NCI-H460 (cell line): ENCODE results near the gene S100A1. TPM values are rescaled to one million over a fixed set of nuclear protein-coding genes. Genes with fewer than 3 reads are reported as not detected.

Experiments used
- DNase-seq: peaks from one replicate; pipeline ENCODE4 v3.0.0-alpha.2; 2016; ENCODE audit warnings: low read depth; ENCODE audit errors: extremely low read depth
- total RNA-seq: library from RNA; depleted of rRNA; stranded (reverse); fragments of >200 nt; shearing (Covaris generic); gene quantifications from 2 replicates; pipeline ENCODE4 v1.2.3, GENCODE V29; 2014

Gene S100A1
- total RNA-seq, 1 experiment from 2014 or later: not detected

DNA sequence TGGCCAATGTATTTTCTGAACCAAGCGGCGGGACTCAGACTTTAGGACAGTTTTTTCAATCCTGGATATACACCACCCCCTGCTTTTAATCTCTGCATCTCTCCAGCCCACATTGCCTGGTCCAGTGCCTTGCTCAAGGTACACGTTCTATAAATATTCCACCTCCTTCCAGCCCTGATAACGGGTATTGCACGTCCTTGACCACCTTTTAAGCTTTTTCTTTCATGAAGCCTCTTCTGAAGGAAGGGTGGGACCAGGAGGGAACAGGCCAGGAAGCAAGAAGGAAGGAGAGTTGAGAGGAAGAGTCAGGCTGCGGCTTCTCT lies 18.7 kb upstream of the S100A1 start:
- DNase-seq: no peak

DNA sequence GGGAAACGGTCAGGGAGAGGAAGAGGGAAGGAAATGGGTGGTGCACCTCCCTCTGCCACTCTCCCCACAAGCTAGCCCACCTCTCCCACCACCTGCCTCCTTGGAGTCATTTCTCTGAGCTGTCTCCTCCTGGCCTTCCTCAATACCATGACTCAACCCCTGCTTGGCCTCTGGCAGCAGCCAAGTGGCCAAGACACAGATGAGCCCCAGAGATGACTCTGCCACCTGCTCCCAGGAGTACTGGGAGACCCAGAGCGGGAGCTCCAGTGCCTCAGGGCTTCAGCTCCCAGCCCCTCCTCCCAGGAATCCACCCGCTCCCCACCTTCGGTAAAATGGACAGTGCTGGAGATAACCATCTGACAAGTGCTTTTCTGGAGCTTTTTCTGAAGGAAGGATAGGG lies 17.9 kb upstream of the S100A1 start:
- DNase-seq: no peak

DNA sequence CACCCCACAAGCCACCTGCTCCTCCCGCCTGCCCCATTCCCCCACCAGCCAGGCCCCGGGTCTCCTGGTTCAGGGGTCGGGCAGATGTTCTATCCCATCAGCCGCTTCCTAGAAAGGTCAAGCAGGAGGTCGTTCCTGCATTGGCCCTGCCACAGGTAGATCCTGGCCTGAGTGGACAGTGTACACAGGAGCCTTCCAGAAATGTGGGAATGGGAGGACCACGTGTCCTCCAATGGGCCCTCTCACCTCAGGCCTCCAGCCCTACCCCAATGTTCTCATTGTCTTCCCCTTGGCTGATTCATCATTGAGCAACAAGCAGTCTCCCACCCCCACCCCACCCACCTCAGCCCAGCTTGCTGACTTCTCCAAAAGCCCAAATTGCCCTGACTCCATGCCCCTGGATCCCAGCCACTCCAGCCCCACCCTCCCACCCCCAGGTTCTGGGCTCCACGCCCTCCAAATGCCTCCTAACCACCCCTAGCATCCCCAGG lies 17.4 kb upstream of the S100A1 start:
- no peak for DNase-seq

DNA sequence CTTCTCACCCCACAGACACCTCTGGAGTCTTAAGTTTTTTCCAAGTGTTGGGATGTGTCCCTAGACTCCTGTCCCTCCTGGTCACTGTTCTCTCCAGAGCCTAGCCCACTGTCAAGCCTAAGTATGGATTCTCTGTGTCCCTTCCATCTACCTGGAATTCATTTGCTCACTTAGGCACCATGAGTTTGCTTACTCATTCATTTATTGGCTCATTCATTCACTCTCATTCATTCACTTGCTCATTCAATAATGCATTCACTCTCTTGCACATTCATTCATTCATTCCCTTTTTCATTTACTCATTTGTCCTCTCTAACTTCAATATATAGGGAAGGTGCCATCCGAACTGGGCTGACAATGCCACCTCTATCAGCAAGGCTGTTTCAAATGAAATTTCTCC lies 16.9 kb upstream of the S100A1 start:
- no peak for DNase-seq

DNA sequence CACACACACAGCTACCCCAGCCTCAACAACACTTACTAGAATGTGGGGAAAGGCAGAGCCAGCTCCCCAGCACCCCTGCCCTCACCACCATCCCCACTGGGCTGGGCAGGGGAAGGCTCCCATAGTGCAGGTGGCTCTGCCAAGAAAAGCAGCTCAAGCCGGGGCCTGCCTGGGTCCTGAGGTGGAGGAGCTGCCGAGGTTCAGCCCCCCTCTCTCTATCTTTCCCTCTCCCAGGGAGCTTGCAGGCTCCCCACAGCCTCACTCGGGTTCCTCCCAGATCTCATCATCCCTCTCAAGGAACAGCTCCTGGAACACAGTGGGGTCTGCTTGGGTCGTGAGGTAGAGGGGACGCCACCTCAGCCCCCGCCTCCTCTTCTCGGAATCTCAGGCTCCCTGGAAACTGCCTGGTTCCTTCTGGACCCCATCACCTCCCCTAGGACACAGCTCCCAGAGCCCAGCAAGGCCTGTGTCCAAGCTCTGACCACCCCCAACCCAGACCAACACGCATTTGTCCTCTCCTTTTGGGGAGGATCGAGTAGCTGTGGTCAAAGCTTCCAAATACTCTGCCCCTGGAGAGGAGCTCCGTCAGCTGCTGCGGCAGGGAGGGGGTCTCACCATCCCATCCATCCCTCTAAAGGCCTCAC lies 16.0 kb upstream of the S100A1 start:
- DNase-seq: no peak

DNA sequence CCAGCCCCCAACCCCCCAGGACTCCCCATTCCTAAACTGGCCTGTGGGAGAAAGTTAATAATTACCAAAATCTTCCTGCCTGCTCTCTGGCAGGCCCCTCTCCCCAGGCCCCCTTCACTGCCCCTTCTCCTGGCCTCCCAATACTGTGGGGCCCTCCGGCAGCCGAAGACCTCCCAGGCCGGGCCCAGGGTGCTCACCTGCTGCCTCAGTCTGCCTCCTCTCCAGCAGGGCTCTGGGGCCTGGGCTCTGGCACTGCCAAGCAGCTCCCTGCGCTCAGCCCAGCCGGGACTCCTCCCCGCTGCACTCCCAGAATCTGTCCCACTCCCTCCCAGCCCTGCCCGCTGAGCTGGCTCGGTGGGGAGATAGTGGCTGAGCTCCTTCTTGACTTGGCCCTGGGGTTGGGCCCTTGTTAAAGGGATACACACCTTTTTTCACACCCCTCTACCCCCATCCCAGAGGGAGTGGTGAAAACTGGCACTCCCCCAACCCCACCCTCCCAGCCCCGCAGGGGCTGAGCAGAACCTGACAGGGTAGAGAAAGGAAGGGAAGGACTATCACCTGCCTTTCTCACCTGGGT lies 15.4 kb upstream of the S100A1 start, which contains the start of gene S100A16:
Gene S100A16, minus strand, starts transcription at position 383 of the 577 bp plus-strand sequence. CDS start 4,986 bp downstream, outside the sequence.
- DNase-seq: no peak

DNA sequence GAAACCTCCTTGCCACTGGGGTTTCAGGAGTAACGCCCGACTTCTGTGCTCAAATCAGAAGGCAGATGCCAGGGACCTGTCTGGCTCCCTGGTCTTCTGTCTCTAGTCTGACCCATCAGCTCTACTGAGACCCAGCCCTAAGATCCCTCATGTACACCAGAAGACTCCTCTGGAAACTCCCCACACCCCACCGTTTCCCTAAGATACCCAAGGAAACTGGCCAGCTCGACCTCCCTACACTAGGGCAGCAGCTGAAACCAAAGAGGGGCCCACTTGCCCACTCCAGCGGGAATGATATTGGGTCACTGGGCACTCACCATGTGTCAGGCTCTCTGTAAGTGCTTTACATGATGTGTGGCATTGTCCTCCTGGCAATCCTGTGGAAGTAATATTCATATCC lies 14.8 kb upstream of the S100A1 start:
- DNase-seq: no peak

DNA sequence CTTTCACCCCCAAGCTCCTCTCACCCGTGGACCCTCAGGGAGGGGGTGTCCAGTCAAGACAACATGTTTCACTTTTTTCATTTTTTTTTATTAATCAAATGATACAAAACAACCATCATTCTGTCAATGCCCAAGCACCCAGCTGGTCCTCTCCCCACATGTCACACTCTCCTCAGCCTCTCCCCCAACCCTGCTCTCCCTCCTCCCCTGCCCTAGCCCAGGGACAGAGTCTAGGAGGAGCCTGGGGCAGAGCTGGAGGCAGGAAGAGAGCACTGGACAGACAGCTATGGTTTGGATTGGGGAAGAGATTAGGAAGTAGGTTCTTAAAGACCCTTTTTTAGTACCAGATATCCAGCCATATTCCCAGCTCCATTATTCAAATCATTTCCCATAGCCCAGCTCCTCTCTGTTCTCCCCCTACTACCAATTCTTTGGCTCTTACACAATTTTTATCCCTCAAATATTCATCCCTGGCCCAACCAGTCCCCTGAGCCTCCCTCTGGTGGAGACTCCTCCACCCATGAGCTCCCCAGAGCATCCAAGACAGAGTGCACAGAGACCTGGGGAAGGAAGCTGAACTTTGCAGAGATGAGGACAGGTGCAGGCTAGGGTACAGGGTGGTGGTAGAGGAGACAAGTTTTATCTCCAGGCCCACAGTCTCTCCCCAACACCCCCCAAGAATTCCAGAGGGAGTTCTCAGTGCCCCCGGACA lies 13.9 kb upstream of the S100A1 start:
- DNase-seq: no peak

DNA sequence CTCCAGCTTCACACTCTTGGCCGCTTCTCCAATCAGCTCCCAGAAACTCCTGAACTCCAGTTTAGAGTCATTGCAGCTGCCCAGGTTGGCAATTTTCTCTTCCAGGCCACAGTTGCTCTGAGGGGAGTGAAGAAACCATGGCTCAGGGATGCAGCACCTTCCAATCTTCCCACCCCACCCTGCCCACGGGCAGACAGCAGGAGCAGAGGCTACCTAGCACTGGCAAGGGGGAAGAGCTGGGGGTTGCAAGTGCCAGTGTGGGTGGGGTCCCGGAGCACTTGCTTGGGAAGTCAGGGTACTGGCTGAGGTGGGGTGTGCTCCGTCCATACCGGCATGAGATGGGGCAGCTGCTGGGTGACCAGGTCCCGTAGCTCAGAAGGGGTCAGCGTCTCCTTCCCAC lies 13.3 kb upstream of the S100A1 start:
- no peak for DNase-seq

DNA sequence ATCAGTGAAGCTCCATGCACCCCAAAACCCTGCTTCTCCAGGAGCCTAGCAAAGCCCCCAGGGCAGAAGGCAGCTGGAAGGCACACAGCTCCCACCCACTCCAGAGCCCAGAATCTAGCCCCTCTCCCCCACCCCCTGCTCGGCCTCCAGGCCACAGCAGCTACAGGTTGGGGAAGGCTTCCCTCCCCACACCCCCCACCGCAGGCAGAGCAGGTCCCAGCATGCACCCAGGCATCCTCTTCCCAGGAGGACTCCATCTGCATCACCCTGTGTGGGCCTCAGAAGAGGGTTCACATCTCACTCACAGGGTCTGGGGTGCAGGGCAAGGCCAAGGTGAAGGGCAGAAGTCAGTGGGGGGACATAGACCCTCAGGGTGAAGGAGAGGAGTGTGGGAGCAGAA lies 12.8 kb upstream of the S100A1 start:
- no peak for DNase-seq

DNA sequence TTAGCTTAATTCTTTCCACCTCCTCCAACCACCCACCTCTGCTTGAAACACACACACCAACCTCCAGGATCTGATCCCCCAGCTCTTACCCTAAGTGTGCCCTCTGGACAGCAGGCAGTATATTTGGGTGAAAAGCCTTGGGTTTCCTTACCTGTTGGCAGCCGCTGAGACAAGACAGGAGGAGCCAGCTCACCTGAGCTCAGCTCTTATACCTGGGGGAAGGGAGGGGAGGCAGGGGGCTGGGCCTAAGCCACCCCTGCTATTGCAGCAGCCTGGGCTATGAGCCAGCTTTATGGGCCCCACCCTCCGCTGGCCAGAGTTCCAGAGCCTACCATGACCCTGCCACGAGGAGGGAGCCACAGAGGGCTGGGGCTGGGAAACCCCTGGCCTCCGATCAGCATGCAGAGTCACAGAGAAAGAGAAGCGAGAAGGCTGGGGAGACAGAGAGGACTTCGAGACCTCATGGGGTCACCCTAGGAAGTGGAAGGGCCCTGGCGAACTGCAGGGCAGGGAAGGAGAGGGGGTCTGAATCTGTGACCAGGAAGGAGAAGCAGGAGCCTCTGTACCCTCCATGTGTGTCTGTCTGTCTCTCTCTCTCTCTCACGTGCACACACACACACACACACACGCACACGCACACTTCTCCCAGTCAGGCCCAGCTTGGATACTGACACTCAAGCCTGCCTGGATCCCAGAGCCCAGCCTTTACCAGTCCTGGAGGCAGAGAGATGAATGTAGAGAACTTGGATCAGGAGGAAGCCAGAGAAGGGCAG lies 11.9 kb upstream of the S100A1 start, which contains the start of gene S100A14:
Gene S100A14, minus strand, starts transcription at position 182 of the 773 bp plus-strand sequence. CDS start 467 bp downstream, outside the sequence.
- DNase-seq: no peak

DNA sequence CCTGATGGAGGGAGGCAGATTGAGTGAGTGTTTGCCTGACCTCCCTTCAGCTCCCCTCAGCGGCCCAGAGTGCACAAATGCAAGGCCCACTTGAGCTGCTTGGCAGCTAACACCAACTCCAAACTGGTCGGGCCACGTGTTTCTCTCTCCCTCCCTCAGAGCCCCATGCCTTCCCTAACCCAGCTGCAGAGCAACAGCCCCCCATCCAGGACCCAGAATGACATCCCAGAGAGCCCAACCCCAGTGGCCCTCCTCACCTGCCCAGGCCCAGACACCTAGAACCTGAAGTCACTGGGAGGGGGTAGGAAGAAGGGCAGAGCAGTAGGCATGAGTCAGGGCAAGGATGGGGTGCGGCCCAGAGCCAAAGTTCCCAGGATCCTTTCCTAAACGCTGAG lies 11.3 kb upstream of the S100A1 start:
- no peak for DNase-seq

DNA sequence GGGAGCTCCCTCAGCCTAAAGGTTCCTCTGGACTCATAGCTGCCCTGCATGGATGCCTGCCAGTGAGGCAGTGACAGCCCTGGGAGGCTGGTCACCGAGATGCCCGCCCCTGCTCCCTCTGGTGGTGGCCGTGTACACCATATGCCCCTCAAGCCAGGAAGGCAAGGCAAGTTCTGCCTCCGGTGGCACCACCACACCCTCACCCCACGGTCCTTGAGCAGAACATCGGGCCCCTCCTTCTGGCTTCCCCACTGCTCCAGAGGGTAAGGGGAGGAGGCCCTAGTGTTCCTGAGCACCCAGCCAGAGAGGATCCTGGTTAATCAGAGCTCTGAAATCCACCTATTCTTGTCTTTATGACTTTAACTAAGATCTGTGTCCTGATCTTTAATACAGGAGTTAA lies 10.6 kb upstream of the S100A1 start:
- DNase-seq: peak; percentile 77

DNA sequence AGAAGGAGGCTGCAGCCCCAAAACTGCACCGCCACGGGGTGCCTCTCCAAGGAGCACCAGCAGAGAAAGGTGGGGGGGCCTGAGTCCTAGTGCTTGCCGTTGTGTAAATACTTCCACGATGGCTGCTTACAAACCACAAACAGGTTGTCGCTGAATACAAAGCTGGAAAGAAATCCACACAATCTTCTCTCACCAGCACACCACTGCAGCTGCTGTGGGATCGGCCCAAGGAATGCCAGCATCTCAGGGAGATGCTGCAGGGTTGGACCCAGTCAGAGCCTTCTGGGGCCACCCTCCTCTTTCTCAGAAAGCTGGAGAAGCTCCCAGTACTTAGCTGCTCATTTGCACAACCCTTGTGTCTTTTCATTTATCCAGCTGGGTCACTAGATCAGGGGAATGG lies 9.1 kb upstream of the S100A1 start:
- DNase-seq: no peak

DNA sequence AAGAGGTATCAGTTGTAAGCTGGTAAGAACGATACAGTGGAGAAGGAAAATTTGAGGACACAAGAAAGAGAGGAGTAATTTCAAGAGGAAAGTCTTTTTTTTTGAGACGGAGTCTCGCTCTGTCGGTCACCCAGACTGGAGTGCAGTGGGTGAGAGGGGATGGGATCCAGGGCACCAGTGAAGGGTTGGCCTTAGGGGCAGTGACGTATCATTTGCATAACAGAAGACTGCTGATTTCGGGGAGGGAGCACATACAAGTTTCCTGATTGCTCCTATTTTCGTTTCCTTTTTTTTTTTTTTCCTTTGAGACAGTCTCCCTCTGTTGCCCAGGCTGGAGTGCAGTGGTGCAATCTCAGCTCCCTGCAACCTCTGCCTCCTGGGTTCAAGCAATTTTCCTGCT lies 5.1 kb upstream of the S100A1 start:
- no peak for DNase-seq

DNA sequence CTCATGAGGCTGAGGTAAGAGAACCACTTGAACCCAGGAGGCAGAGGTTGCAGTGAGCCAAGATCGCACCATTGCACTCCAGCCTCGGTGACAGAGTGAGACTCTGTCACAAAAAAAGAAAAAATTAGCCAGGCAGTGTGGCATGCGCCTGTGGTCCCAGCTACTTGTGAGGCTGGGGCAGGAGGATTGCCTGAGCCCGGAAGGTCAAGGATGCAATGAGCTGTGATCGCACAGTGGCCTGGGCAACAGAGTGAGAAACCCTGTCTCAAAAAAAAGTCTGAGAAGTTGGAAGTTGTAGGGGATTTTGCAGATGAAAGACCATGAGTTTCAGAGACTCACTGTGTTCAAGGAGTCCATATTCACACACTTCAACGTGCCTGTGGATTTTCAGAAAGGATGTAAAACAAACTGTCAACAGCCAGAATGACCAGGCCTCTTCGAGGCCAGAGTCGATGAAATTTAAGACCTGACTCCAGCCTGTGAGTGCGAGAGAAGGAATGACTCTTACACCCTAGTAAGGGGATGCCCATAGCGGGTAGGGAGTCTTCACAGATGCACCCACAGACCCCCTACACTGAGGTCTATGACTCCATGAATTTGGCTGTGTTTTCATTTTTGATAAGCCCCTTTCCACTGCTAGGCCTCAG lies 3.1 kb upstream of the S100A1 start:
- no peak for DNase-seq

DNA sequence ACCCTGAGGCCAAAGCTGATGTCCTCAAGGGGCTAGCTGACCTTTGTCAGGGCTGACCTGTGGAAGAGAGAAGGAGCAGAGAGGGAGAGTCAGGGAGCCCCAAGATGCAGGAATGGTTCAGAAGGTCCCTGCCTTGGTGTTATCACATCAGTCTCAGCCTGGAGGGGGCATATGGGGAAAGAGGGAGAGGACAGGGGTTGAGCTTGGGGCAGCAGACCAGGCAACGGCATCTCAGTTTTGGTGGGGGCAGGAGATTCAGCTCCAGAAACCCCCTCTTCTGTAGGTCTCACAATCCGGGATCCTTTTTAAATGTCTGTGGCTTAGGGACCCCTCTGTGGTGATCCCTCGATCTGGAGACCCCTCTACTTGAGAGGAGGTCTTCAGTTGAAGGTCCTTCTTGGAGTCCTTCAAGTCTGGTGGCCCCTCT lies 1.7 kb upstream of the S100A1 start:
- no peak for DNase-seq

DNA sequence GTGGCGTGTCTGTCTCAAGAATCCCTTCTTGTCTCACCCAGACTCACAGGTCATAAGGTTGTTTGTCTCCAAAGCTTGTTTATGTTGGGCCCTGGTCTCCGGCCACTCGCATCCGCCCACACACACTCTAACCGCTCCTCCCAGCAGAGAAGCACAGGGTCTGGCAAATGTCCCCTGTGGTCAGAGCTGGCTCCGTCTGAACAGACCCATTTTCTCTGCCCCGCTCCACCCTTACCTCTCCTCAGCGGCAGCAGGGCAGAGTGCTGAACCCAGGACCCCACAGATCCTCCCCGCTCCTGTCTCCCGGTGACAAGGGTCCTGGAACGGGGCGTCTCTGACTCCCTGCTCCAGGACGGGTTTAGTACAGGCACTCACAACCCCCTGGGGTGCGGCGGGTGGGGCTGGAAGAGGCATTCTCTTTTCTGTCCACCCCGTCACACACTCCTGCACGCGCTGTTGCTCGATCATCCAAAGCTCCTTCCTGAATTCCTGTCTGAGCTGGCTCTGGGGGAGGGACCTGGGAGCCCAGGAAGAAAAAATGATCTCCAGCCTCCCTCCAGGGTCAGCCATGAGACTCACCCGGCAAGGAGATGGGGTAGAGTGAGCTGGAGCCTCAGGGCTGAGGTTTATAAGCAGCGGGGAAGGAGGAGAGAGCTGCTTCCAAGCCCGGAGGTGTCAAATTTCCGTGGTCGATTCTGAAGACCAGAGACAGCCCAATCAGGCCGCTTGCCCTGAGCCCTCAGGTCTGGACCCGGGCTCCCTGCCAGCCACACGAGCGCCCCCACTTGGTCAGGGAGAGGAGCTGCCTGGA lies 1.1 kb upstream of the S100A1 start, which contains the start of gene S100A13:
Gene S100A13, minus strand, starts transcription at position 602 of the 811 bp plus-strand sequence. CDS start 1,033 bp downstream, outside the sequence.
- peak; percentile 87 for DNase-seq

DNA sequence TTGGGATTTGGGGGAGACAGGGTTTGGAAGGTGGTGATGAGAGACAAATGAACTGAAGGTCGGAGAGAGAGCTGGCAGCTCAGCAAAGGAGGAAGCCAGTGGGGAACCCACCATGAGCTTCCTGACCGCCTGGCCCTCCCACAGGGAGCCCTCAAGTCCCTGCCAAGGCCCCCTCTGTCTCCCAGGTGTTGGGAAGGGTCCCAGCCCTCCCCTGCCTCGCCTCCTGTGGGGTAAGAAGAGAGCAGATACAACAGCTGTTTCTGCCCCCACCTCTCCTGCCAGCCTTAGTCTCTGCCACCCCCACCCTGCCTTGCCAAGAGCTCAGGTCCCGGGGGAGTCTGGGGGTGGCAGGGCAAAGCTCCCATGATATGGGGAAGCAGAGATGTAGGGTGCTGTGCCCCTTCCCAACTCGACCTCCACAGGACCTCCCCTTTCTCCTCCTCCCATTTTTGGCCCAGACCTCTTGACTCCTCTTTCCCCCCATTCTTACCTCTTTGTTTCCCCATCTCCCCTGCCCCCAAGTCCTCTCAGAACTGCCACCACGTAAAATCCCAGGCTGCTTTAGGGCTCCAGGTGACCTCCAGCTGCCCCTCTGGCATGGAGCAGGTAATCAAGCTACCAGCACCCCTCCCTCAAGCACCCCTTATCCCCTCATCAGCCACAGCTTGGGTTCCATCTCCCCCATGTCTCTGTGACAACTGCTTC lies 556 bp downstream of the S100A1 start:
- DNase-seq: no peak
